HG02970 (cell line): ENCODE measurements around the gene ZBTB46.

ENCODE experiments used
- ATAC-seq: cut with Tn5 transposase; IDR thresholded peaks from one replicate; pipeline ENCODE4 v1.9.1; 2021; ENCODE audit warnings: mild to moderate bottlenecking, moderate library complexity, moderate number of reproducible peaks; ENCODE audit not compliant: unreplicated experiment, low FRiP score

The ZBTB46 gene

GRCh38 chr20:63698739-63699465, 132.2 kb downstream of the ZBTB46 start:
- no peak for ATAC-seq

GRCh38 chr20:63697868-63698545, 133.1 kb downstream of the ZBTB46 start:
- no peak for ATAC-seq

GRCh38 chr20:63697357-63697867, 133.7 kb downstream of the ZBTB46 start:
- no peak for ATAC-seq

- no peak for ATAC-seq
Measured at GRCh38 chr20:63696628-63697356, 134.3 kb downstream of the ZBTB46 start, which contains the start of gene TNFRSF6B. Gene TNFRSF6B (plus strand): TSS chr20:63696652. CDS start chr20:63696768, 116 bp downstream.

- ATAC-seq, result no peak
Measured at GRCh38 chr20:63696306-63696627, 134.8 kb downstream of the ZBTB46 start.

- no peak for ATAC-seq
Measured at GRCh38 chr20:63695424-63696305, 135.4 kb downstream of the ZBTB46 start.

GRCh38 chr20:63694584-63695423, 136.3 kb downstream of the ZBTB46 start:
- no peak for ATAC-seq

- no peak for ATAC-seq
Measured at GRCh38 chr20:63693733-63694583, 137.1 kb downstream of the ZBTB46 start.
